ENCODE results near the gene PIK3CB. TPM values are rescaled to one million over a fixed set of nuclear protein-coding genes. Genes with fewer than 3 reads are reported as not detected.
A peak's percentile ranks its signal among the peaks of the same experiment; 100 is the strongest.

PIK3CB gene
- 10 to 100 TPM; 32.0 to 33.1 (median 32.5) TPM for polyA plus RNA-seq (ENCODE audit: insufficient read length in 3 of 3)

DNA sequence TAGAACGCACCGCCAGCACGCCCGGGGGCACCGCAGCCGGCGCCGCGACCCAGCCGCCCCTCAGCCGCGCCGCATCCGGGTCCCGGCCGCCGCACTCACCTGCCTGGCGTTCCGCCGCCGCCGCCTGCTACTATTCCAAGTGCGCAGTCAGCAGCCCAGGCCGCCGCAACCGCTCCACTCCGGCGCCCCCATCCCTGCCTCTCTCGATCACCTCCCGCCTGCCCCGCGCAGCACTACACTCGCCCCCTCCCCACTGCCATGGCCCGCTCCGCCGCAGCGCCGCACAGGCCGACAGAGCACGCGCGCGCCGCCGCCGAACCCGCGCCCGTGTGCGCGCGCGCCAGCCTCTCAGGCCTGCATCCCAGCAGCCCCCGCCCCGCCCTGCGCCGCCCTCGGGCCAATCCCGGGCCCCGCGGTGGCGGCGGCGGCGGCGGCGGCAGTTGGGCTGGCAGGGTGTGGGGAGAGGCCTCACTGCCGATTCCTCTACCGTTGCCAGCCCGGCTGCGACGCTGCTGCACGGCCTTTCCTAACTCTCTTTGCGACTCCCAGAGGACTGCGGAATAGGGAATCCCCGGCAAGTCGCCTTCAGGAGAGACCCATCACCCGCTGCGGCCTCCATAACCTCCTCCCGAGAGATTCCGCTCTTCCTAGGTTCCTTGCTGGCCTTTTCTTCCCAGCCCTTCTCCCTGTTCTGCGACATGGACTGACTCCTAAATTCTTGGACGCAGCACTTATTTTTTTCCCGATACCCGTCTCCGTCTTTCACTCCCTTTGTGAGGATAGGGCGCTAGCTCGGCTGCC is at the start of gene PIK3CB:
TSS of gene PIK3CB (minus strand) at position 333 of the 801 bp plus-strand sequence. CDS start 75,585 bp downstream, outside the sequence.
- peak in 1 of 3 donors; percentile 65 for DNase-seq (ENCODE audit: low read depth in 3 of 3, low spot score in 2 of 3)

DNA sequence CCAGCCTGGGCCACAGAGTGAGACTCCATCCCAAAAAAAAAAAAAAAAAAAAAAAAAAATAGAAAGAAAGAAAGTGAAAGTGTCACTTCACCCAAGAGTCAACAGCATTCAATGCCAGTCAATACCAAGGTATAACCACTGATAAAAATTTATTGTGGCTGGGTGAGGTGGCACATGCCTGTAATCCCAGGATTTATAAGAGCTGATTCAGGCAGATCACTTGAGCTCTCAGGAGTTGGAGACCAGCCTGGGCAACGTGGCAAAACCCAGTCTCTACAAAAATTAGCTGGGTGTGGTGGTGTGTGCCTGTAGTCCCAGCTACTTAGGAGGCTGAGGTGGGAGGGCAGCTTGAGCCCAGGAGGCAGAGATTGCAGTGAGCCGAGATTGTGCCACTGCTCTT is 46.5 kb upstream of the PIK3CB start:
- no peak for DNase-seq (ENCODE audit: low read depth in 3 of 3, low spot score in 2 of 3)

DNA sequence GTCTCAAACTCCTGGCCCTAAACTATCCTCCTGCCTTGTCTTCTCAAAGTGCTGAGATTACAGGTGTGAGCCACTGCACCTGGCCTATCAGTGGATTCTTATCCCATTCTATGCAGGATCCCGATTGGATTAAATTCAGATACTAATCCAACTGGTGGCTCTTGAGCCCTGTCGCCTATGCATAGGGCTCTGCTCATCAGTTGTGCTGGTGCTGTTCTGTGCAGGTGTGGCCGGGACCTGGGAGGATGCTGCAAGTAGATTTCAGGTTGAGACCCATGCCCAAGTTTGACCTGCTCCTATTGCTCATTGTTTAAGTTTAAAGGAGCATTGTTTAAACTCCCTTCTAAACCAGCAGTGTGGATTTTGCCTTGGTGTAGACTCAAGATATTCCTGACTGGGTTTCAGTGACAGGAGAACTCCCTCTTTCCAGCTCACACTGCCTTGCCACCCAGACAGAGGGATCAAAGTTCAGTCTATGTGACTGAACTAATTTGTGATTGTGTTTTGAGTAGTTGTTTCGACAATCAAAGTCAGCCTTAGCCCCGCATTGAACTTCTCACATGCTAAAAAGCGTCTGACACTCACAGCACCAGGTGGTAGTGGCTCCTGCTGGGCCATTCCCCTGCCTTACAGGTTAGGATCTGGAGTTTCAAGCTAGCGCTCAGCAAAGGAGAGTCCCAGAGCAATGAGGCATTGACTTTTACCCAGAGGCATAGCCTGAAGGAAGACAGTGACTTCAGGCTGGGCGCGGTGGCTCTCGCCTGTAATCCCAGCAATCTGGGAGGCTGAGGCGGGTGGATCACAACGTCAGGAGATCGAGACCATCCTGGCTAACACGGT is 45.0 kb upstream of the PIK3CB start:
- DNase-seq (ENCODE audit: low read depth in 3 of 3, low spot score in 2 of 3), result no peak

DNA sequence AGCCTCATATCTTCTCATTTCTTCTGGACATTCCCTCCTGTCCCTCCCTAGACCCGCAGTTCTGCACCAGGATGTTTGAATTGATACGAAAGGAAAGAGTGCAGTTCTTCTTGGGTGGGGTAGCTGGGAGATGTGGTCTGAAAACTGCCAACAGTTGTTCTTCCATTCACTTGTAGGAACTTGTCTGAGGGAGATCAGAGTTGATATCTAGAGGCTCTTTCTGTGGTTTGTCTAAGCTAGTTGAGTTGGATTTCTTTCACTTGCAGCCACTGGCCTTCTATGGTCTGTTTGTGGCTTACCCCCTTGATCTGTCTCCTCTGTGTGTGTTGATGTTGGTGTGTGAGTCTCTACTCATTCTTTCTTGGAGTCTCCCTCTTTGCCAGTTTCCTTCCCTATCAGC is 42.5 kb upstream of the PIK3CB start:
- no peak for DNase-seq (ENCODE audit: low read depth in 3 of 3, low spot score in 2 of 3)

DNA sequence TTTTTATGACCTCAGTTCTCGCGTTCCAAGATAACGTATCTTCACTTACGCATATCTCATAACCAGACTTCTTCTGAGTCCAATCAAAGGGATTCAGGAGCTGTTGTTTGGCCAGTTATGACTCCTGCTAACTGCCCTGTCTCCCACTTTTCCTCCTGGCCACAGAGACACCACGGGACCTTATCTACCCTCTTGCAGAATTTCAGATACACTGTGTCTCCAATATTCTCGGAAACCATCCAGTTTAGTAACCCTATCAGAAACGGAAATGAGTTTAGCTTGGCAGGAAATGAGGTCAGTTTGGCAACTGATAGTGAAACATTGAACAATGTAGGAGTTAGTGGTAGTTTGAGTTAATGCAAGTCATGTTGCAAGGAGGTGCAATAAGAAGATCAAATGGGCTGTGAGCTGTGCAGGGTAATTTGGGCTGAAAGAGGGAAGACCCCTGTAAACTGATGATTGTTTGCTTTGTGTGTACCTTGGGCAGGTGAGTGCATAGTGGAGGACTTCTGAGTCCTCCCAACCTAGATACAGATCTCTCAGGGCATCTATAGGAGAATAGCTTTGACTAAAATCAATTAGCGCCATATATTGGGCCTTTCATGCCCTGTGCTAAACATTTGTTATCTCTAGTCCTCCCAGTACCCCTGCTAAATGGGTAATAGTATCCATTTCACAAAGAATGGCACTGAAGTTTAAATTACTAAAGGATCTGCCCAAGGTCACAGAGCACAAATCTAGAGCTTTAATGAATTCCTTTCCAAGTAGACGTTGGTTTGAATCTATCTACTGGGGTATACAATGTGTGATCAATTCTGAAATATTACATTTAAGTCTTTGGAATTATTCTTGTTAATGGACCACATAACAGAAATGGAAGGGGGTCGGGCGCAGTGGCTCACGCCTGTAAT is 41.3 kb upstream of the PIK3CB start:
- no peak for DNase-seq (ENCODE audit: low read depth in 3 of 3, low spot score in 2 of 3)

DNA sequence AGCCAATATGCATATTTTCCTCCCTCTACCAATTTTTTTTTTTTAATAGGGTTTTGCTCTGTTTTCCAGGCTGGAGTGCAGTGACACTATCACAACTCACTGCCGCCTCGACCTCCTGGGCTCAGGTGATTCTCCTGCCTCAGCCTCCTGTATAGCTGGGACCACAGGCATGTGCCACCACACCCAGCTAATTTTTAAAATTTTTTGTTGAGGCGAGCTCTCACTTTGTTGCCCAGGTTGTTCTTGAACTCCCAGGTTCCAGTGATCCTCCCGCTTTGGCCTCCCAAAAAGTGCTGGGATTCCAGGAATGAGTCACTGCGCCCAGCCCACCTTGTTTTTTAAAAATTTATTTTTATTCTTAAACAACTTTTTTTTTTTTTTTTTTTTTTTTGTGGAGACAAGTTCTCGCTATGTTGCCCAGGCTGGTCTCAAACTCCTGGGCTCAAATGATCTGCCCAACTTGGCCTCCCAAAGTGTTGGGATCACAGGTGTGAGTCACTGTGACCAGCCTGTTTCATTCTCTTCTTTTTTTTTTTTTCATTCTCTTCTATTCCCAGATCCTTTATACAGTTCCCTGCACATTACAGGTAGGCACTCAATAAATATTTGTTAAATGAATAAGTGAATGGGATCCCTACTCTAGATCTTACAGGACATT is 40.5 kb upstream of the PIK3CB start:
- DNase-seq (ENCODE audit: low read depth in 3 of 3, low spot score in 2 of 3), result no peak

DNA sequence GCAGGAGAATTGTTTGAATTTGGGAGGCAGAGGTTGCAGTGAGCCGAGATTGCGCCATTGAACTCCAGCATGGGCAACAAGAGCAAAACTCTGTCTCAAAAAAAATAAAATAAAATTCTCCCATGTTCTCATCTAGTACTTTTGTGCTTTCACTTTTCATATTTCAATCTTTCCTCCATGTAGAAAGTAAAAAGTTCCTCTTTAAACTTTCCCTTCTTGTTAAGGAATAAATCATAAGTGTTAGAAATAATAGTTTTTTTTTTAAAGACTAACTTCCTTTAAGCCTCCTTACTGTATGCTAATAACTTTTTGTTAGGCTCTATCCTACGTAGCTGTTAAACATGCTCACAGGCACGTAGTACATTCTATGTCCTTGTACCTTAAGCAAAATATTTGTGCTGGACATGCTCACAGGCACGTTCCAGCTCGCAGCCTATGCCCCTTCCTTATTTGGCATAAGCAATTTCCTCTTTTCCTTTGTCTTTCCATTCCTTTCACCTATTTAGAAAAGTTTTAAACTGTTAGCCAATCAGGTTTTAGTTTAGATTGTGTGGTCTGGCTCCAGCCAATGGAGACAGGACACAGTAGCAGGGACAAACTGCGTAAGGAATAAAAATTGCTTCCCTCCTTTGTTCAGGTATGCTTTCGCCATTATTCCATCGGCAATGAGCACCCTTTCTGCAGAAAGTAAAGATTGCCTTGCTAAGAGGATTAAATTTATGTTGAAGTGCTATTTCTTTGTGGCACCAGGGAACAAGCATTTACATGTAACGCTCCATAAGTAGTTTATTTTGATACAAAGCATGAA is 38.9 kb upstream of the PIK3CB start:
- DNase-seq (ENCODE audit: low read depth in 3 of 3, low spot score in 2 of 3), result no peak

DNA sequence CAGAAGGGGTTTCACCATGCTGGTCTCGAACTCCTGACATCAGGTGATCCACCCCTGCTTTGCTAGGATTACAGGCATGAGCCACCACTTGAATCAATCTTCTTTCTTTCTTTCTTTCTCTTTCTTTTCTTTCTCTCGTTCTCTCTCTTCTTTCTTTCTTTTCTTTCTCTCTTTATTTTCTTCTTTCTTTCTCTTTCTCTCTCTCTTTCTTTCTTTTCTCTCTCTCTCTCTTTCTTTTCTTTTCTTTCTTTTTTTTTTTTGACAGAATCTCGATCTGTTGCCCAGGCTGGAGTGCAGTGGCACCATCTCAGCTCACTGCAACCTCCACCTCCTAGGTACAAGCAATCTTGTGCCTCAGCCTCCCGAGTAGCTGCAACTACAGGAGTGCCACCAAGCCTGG is 37.9 kb upstream of the PIK3CB start:
- no peak for DNase-seq (ENCODE audit: low read depth in 3 of 3, low spot score in 2 of 3)

DNA sequence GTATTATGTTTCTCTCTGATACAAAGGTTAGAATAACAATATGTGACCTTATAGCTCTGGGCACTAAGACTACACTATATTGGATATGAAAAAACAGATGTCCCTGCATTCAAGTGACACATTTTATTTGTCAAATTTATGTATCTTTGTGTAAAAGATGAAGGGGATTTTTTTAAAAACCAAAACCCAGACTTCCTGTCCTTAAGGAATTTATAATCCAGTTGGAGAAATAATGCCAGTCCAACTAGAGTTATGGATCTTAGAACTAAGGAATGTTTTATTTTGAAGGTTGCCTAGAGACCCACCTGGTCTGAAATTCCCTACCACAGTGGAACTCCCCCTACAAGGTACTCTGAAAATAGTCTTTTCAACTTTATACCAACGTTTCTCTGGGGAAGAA is 33.3 kb upstream of the PIK3CB start:
- DNase-seq (ENCODE audit: low read depth in 3 of 3, low spot score in 2 of 3), result no peak

DNA sequence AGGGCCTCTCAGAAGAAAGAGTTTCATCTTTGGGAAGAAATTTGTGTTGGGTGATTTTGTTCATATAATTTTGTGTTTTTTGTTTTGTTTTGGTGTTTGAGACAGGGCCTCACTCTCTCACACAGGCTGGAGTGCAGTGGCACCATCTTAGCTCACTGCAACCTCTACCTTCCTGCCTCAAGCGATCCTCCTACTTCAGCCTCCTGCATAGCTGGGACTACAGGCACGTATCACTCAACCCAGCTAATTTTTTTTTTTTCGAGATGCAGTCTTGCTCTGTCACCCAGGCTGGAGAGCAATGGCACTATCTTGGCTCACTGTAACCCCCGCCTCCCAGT is 29.0 kb upstream of the PIK3CB start:
- DNase-seq (ENCODE audit: low read depth in 3 of 3, low spot score in 2 of 3), result no peak

DNA sequence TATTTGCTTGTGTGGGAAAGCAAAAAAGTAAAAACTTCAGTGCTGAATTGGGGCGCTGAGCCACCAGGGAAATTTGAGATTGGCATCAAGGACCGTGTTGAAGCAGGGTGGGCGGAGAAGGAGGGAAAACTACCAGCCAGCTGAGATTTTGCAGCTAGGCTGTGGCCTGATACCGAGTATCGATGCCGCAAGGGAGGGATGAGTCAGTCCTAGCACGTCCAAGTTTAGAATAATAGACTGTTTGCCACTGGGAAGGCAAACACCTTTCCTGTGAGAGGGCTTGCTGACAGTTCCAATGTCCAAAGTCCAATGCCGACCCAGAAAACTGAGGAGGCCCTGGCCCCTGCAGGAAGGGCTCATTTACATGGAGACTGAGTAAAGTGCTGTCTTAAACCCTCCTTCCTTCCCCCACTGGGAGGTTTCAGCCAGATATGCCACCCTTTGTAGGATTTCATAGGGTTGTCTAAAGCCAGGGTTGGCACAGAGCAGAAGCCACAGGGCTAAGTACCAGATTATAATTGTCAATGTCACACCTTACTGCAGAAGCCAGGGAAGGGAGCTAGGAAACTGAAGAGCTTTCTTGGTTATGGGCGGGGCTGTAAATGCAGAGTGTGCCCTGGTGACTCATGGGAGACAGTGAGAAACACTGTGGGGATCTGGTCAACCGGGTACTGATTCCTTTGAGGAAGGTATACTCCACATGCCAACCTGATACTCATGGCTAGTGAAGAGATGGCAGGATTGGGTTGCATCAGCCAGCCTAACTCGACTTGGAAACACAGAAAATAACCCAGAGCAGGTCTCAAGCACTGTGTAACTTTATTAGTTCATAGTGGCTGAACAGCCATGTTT is 28.4 kb upstream of the PIK3CB start:
- no peak for DNase-seq (ENCODE audit: low read depth in 3 of 3, low spot score in 2 of 3)

DNA sequence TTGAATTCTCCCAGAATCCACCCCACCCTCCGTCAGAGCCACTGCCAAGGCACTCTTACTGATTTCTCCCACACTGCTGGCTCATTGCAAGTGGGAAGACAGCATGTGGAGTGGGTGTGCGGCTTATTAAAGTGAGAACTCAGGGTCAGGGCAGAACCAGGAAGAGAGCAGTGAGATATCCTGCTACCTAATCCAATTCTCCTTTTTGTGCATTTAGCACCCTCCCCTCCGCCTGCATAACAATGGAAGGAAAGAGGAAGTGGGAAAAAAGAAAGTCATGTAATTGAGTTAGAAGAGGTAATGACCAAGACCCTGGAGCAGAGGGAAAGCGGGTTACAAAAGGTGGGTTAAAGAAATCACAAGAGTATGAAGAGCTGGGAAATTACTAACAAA is 27.8 kb upstream of the PIK3CB start:
- DNase-seq (ENCODE audit: low read depth in 3 of 3, low spot score in 2 of 3), result no peak

DNA sequence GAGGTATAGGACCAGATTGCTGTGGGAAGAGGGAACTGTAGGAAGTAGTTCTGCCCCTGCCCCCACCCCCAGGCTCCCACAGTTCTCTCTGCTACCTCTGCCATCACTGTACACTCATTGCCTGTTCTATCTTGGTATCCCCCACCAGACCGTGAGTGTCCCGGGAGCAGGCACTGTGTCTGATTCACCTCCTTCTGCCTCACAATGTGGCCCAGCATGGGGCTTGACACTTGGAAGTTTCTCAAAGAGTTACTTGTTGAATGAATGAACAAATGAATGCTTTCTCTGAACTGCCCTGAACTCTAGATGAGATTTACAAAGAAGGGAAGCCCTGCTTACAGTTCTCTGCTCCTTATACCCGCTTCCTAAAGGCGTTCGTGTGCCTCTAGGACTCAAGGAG is 27.1 kb upstream of the PIK3CB start:
- no peak for DNase-seq (ENCODE audit: low read depth in 3 of 3, low spot score in 2 of 3)

DNA sequence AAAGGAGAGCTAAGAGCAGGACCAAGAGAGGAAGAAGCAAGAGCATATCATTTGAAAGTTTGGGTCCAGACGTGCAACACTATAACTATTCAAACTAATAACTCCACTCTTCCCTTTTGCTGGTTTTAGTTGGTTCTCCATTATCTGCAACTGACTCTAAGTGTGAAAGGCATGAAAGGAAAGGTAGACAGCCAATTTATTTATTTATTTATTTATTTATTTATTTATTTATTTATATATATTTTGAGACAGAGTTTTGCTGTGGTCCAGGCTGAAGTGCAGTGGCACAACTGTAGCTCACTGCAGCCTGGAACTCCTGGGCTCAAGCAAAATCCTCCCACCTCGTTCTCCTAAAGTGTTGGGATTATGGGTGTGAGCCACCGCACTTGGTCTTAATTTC is 22.1 kb upstream of the PIK3CB start:
- no peak for DNase-seq (ENCODE audit: low read depth in 3 of 3, low spot score in 2 of 3)

DNA sequence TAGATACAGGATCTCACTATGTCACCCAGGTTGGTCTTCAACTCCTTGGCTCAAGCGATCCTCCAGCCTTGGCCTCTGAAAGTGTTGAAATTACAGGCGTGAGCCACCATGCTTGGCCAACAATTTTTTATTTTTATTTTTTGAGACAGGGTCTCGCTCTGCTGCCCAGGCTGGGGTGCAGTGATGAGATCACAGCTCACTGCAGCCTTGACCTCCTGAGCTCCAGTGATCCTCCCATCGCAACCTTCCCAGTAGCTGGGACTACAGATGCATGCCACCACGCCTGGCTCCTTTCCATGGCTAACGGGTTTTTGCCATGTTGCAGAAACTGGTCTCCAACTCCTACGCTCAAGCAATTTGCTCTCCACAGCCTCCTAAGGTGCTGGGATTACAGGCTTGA is 20.2 kb upstream of the PIK3CB start:
- no peak for DNase-seq (ENCODE audit: low read depth in 3 of 3, low spot score in 2 of 3)

DNA sequence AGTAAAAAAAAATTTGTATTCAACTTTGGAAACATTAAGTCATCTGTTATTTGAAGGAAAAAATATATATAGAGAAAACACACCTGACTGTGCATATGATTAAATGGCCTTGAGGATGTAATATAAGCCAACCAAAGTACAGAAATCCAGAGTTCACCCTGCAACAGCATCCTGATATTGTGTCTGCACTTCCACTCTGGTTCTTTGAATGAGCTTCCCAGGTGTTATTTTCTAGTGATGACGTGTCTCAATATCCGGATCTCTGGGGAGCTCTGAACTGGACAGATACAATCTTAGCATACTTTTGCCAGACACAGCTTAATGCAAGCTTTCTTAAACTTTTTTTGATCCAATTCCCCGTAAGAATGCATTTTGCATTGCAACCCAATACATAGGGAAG is 19.5 kb upstream of the PIK3CB start:
- DNase-seq (ENCODE audit: low read depth in 3 of 3, low spot score in 2 of 3), result no peak

DNA sequence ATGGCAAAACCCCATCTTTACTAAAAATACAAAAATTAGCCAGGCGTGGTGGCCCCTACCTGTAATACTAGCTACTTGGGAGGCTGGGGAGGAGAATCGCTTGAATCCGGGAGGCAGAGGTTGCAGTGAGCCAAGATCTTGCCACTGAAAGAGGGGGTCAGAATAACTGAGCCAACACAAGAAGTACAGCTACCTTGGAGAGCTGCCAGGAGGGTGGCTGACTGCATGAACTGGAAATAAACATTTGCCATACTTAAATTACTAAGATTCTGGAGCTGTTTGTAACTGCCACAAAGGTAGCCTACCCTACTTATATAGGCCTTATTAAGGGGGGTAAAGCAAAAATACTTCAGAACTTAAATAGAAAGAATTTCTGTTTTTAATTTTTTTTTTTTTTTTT is 15.4 kb upstream of the PIK3CB start:
- DNase-seq (ENCODE audit: low read depth in 3 of 3, low spot score in 2 of 3), result no peak

DNA sequence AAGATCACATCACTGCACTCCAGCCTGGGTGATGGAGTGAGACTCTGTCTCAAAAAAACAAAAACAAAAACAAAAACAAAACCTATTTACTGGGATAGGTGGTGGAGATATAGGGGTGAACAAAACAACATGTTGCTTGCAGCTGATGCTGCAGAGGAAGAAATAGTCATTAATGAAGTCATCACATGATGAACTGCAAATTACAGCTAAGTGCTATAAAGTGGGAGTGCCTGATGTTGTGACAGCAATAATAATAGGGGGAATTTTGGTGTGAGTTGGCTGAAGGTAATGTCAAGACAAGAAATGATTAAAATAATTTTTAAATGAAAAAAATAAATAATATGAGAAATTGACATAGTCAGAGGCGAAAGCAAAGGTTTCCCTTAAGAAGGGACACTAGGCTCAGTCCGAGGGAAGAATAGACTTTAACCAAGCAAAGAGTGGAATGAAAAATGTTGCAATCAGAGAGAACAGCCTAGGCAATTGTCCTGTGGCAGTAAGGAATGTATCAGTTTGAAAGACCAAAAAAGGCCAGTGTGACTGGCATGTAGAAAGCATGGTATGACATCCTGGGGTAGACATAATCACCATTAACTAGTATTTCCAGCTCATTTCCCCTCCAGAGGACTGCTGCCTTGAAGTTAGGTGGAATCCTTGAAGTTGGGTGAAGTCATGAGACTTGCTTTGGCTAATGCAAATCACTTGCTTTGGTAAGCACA is 14.7 kb upstream of the PIK3CB start:
- DNase-seq (ENCODE audit: low read depth in 3 of 3, low spot score in 2 of 3), result no peak

Measured in right renal cortex interstitium (tissue), 3 donors.